IMR-90 (cell line): ENCODE measurements around the gene TMUB1. TPM values are rescaled to one million over a fixed set of nuclear protein-coding genes. Genes with fewer than 3 reads are reported as not detected.

ENCODE experiments used
- BHLHE40 ChIP-seq: fragments of 150-350 bp; IDR thresholded peaks from 2 replicates; pipeline ENCODE4 v1.6.1; 2016; ENCODE audit warnings: mild to moderate bottlenecking, low read depth, low read length
- CEBPB ChIP-seq: IDR thresholded peaks from 2 replicates; pipeline ENCODE4 v1.6.1; 2012; ENCODE audit warnings: low read depth, low read length, improper control_type of control experiment
- MAFK ChIP-seq: IDR thresholded peaks from 2 replicates; pipeline ENCODE4 v1.6.1; 2012; ENCODE audit warnings: low read depth, low read length, improper control_type of control experiment
- MXI1 ChIP-seq: IDR thresholded peaks from 2 replicates; pipeline ENCODE4 v1.6.1; 2012; ENCODE audit warnings: low read depth, mild to moderate bottlenecking, low read length, moderate library complexity, borderline replicate concordance
- RCOR1 ChIP-seq: IDR thresholded peaks from 2 replicates; pipeline ENCODE4 v1.6.1; 2012; ENCODE audit warnings: mild to moderate bottlenecking, low read length, improper control_type of control experiment; ENCODE audit not compliant: insufficient replicate concordance
- polyA plus RNA-seq, 3 experiments: library from polyadenylated mRNA; depleted of rRNA; stranded (reverse); fragments of >200 nt; gene quantifications; 2 replicates each; pipeline ENCODE4 v1.2.3, GENCODE V29; 2012; ENCODE audit warnings: low replicate concordance in 1 of 3
- total RNA-seq: library from RNA; depleted of rRNA; stranded (reverse); fragments of >200 nt; gene quantifications from 2 replicates; pipeline ENCODE4 v1.2.3, GENCODE V29; 2012

TMUB1 gene
- total and polyA plus RNA-seq, 2 of the 4 experiments (the other 2 are of a cell fraction): 6.8 to 29.8 TPM

- TF ChIP-seq MXI1: peak; percentile 79
- TF ChIP-seq RCOR1: no peak
- TF ChIP-seq BHLHE40: no peak
- no peak for TF ChIP-seq MAFK
- TF ChIP-seq CEBPB: no peak
These were observed at the start of gene TMUB1 (continued) for GRCh38 chr7:151083071-151083823.
